Measurements from ENCODE around the gene KIF3B.
"Not testable (repeated sequence)": the region's sequence is repeated elsewhere in the genome, so short reads cannot be mapped to it uniquely, and the experiment has no call there.

DNA sequence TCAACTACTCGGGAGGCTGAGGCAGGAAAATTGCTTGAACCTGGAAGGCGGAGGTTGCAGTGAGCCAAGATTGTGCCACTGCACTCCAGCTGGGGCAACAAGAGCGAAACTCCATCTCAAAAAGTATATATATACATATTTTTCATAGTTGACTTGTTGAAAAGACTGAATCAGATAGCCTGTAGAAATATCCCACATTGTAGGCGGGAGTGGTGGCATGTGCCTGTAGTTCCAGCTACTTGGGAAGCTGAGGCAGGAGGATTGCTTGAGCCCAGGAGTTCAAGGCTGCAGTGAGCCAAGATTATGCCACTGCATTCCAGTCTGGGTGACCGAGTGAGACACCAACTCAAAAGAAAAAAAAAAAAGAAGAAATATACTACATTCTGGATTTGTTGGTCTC is 46.3 kb downstream of the KIF3B start:
- TF ChIP-seq, protein P1, sequence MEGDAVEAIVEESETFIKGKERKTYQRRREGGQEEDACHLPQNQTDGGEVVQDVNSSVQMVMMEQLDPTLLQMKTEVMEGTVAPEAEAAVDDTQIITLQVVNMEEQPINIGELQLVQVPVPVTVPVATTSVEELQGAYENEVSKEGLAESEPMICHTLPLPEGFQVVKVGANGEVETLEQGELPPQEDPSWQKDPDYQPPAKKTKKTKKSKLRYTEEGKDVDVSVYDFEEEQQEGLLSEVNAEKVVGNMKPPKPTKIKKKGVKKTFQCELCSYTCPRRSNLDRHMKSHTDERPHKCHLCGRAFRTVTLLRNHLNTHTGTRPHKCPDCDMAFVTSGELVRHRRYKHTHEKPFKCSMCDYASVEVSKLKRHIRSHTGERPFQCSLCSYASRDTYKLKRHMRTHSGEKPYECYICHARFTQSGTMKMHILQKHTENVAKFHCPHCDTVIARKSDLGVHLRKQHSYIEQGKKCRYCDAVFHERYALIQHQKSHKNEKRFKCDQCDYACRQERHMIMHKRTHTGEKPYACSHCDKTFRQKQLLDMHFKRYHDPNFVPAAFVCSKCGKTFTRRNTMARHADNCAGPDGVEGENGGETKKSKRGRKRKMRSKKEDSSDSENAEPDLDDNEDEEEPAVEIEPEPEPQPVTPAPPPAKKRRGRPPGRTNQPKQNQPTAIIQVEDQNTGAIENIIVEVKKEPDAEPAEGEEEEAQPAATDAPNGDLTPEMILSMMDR (IDR thresholded peaks at IDR 0.05): not testable (repeated sequence)
- TF ChIP-seq POLR2A (IDR thresholded peaks at IDR 0.05): not testable (repeated sequence)

Data from adrenal gland (tissue), 5 donors.